Measurements from ENCODE around the gene TBCEL. TPM values are rescaled to one million over a fixed set of nuclear protein-coding genes. Genes with fewer than 3 reads are reported as not detected.

TBCEL gene
- total and polyA plus RNA-seq, 3 donors from 2014 or later, result 38.2 to 42.9 (median 42.7) TPM

DNA sequence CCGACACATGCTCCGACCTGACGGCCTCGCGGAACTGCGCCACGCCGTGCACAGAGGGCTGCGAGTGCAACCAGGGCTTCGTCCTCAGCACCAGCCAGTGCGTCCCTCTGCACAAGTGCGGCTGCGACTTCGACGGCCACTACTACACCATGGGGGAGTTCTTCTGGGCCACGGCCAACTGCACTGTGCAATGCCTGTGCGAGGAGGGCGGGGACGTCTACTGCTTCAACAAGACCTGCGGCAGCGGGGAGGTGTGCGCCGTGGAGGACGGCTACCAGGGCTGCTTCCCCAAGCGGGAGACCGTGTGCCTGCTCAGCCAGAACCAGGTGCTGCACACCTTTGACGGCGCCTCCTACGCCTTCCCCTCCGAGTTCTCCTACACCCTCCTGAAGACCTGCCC lies 103.9 kb downstream of the TBCEL start:
- no peak overlapping the region for H3K4me3 ChIP-seq
- WGBS, 2 donors, result 77 to 90% methylated on average over 5 to 30 of the region's 30 CpGs
- TF ChIP-seq POLR2A (IDR thresholded peaks at IDR 0.05), result no peak
- TF ChIP-seq, protein P1, sequence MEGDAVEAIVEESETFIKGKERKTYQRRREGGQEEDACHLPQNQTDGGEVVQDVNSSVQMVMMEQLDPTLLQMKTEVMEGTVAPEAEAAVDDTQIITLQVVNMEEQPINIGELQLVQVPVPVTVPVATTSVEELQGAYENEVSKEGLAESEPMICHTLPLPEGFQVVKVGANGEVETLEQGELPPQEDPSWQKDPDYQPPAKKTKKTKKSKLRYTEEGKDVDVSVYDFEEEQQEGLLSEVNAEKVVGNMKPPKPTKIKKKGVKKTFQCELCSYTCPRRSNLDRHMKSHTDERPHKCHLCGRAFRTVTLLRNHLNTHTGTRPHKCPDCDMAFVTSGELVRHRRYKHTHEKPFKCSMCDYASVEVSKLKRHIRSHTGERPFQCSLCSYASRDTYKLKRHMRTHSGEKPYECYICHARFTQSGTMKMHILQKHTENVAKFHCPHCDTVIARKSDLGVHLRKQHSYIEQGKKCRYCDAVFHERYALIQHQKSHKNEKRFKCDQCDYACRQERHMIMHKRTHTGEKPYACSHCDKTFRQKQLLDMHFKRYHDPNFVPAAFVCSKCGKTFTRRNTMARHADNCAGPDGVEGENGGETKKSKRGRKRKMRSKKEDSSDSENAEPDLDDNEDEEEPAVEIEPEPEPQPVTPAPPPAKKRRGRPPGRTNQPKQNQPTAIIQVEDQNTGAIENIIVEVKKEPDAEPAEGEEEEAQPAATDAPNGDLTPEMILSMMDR (IDR thresholded peaks at IDR 0.05), result no peak
- peaks cover 3% of the 10 kb centered on the region for H3K4me1 ChIP-seq
- H3K27me3 ChIP-seq, result no peaks in the 10 kb centered on the region
- H3K27ac ChIP-seq, result no peak overlapping the region
- intact Hi-C loops (cut with DNase I; ENCODE audit: low total_unique reads), result no loop called here
- H3K9me3 ChIP-seq, result no peaks in the 10 kb centered on the region
- H3K36me3 ChIP-seq (ENCODE audit: low read depth, missing control alignments), result no peaks in the 10 kb centered on the region
- no peak for DNase-seq

DNA sequence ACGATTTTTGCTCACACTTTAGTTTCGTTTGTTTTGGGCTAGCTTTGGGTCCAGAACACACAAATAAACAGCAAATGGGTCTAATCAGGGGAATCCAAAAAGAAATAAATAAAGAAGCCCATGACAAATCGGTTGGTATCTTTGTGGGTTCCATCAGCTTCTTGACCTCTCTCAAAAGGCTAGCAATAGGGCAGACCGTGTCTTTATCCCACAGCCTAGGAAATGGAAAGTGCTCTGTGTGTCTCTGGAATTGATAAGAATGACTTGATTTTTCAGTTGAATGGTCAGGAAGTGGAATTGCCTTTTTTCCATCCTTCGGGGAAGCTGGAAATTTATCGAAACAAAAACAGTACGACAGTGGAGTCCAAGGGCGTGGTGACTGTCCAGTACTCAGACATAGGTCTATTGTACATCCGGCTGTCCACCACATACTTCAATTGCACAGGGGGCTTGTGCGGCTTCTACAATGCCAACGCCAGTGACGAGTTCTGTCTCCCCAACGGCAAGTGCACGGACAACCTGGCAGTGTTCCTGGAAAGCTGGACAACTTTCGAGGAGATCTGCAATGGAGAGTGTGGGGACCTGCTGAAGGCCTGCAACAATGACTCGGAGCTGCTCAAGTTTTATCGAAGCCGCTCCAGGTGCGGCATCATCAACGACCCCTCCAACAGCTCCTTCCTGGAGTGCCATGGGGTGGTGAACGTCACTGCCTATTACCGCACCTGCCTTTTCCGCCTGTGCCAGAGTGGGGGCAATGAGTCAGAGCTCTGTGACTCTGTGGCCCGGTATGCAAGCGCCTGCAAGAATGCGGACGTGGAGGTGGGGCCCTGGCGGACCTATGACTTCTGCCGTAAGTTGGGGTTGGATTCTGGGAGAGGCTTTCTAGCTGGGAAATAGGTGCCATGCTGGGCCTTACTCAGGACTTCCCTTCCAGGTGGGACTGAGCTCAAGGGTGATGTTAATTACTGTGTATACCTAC lies 105.7 kb downstream of the TBCEL start:
- Histone ChIP-seq H3K9me3 (no peaks in the 10 kb centered on the region), H3K4me3 (no peak overlapping the region), H3K27ac (no peak overlapping the region), H3K4me1 (peaks cover 3% of the 10 kb centered on the region), H3K36me3 (ENCODE audit: low read depth, missing control alignments) (no peaks in the 10 kb centered on the region), H3K27me3 (no peaks in the 10 kb centered on the region)
- WGBS, 2 donors, result 88 to 95% methylated on average over 20 to 29 of the region's 29 CpGs
- TF ChIP-seq POLR2A (IDR thresholded peaks at IDR 0.05), result no peak
- TF ChIP-seq, protein P1 (IDR thresholded peaks at IDR 0.05), result no peak
- intact Hi-C loops (cut with DNase I; ENCODE audit: low total_unique reads), result no loop called here
- no peak for DNase-seq

DNA sequence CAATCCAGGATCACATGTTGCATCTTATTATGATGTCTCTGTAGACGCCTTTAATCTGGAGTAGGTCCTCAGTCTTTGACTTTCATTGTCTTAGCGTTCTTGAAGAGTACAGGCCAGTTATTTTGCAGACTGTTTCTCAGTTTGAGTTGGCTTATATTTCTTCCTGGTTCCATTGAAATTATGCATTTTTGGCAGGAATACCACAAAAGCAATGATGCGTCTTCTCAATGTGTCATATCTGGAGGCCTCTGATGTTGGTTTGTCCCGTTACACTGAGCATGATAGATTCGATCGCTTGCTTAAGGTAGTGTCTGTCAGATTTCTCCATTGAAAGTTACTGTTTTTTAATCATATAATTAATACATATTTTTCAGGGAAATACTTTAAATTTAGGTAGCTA lies 107.8 kb downstream of the TBCEL start:
- peaks cover 3% of the 10 kb centered on the region for H3K4me1 ChIP-seq
- no peak overlapping the region for H3K27ac ChIP-seq
- DNase-seq, result no peak
- no peak for TF ChIP-seq POLR2A (IDR thresholded peaks at IDR 0.05)
- TF ChIP-seq, protein P1 (IDR thresholded peaks at IDR 0.05), result no peak
- H3K27me3 ChIP-seq, result no peaks in the 10 kb centered on the region
- H3K4me3 ChIP-seq, result no peak overlapping the region
- intact Hi-C loops (cut with DNase I; ENCODE audit: low total_unique reads), result no loop called here
- 88 to 89% methylated on average over 6 of the region's 6 CpGs for WGBS, 2 donors
- no peaks in the 10 kb centered on the region for H3K9me3 ChIP-seq
- H3K36me3 ChIP-seq (ENCODE audit: low read depth, missing control alignments), result no peaks in the 10 kb centered on the region

DNA sequence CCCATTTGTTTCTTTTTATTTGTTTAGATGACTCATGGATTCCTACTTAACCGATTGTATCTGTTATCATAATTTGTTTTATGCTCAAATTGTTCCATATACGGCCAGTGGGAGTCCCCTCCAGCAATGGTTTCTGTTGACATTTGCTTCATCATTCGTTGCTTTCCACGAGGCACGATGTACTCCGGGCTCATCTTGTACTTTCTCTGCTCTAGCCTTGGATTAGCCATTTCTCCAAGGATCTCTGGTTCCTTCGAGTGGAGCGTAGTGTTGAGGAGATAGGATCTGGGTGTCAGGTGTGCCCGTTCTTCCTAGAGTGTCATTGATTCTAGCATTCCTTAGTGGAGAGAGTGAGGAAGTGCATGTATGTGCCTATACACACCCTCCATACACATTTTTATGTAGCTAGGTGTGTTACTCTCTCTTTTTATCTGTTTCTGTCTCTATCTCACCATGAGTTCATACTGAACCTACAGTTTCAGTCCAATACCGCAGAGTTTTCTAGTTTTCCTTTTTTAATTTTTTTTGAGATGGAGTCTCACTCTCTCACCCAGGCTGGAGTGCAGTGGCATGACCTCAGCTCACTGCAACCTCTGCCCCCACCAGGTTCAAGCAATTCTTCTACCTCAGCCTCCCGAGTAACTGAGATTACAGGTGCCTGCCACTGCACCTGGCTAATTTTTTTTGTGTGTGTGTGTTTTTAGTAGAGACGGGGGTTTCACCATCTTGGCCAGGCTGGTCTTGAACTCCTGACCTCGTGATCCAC lies 108.5 kb downstream of the TBCEL start:
- no peak for TF ChIP-seq POLR2A (IDR thresholded peaks at IDR 0.05)
- TF ChIP-seq, protein P1 (IDR thresholded peaks at IDR 0.05), result no peak
- H3K9me3 ChIP-seq, result no peaks in the 10 kb centered on the region
- no peak for DNase-seq
- H3K36me3 ChIP-seq (ENCODE audit: low read depth, missing control alignments), result no peaks in the 10 kb centered on the region
- intact Hi-C loops (cut with DNase I; ENCODE audit: low total_unique reads), result no loop called here
- no peaks in the 10 kb centered on the region for H3K27me3 ChIP-seq
- no peak overlapping the region for H3K4me3 ChIP-seq
- 66 to 75% methylated on average over 13 of the region's 13 CpGs for WGBS, 2 donors
- H3K27ac ChIP-seq, result no peak overlapping the region
- peaks cover 3% of the 10 kb centered on the region for H3K4me1 ChIP-seq
